Measurements from ENCODE around the gene AFG1L.
"Not testable (repeated sequence)": the region's sequence is repeated elsewhere in the genome, so short reads cannot be mapped to it uniquely, and the experiment has no call there.

Gene AFG1L

DNA sequence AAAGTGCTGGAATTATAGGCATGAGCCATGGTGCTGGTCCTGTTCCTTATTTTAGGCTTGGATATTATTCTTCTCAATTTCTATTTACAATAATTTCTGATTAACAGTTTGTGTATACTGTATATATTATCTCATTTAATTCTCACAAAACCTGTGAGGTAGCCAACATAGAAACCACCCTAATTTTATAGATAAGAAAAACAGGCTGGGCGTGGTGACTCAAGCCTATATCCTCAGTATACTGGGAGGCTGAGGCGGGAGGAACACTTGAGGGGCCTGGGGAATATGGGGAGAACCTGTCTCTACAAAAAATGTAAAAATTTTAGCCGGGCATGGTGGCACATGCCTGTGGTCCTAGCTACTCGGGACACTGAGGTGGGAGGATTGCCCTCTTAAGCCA, 3.8 kb upstream of the AFG1L start:
- H3K4me3 ChIP-seq (ENCODE audit: low read depth, low read length) = no peak overlapping the region
- TF ChIP-seq CTCF (IDR thresholded peaks at IDR 0.05; ENCODE audit: low read depth, low read length) = no peak

DNA sequence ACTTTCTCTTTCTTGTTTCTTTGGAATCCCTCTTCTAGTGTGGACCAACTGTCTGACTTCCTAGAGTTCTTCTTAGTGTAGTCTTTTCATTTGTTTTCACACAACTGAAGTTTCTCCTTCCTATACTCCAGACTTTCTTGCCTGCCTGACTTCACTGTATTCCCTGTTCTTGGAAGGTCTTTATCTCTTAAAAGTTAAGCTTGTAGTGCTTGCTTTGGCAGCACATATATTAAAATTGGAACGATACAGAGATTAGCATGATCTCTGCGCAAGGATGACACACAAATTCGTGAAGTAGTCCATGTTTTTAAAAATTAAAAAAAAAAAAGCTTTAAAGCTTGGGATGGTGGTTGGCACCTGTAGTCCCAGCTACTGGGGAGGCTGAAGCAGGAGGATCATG, 2.3 kb upstream of the AFG1L start:
- not testable (repeated sequence) for H3K4me3 ChIP-seq (ENCODE audit: low read depth, low read length)

- no peak overlapping the region; the same call in 1 of the 2 replicates for H3K4me3 ChIP-seq (ENCODE audit: low read depth, low read length)
- no peak for TF ChIP-seq CTCF (IDR thresholded peaks at IDR 0.05; ENCODE audit: low read depth, low read length)
Observed at GRCh38 chr6:108293527-108294296, 1.1 kb upstream of the AFG1L start.

- no peak for TF ChIP-seq CTCF (IDR thresholded peaks at IDR 0.05; ENCODE audit: low read depth, low read length)
- peak overlapping the region; percentile 83 for H3K4me3 ChIP-seq (ENCODE audit: low read depth, low read length)
Observed at GRCh38 chr6:108294297-108294726, 542 bp upstream of the AFG1L start.

- H3K4me3 ChIP-seq (ENCODE audit: low read depth, low read length) = peak overlapping the region; percentile 83
- no peak for TF ChIP-seq CTCF (IDR thresholded peaks at IDR 0.05; ENCODE audit: low read depth, low read length)
Observed at GRCh38 chr6:108295676-108296075, 822 bp downstream of the AFG1L start.

DNA sequence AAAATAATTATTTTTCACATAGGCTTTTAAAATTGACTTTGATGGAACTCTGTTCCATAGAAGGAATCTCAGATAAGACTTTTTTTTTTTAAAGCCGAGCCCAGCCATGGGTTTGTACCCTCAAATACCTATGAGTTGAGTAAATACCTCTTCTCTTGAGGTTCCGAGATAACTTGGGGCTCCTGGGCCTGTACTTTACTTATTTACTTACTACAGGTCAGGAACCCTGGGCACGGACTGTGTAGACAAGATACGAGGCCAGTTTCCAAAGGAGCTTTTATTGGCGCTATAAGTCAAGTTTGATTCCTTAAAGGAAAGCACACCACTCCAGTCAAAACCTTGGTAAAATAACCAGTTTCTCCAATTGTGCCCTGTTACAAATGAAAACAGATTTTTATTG, 7.5 kb downstream of the AFG1L start:
- H3K4me3 ChIP-seq (ENCODE audit: low read depth, low read length) = no peak overlapping the region
- no peak for TF ChIP-seq CTCF (IDR thresholded peaks at IDR 0.05; ENCODE audit: low read depth, low read length)

DNA sequence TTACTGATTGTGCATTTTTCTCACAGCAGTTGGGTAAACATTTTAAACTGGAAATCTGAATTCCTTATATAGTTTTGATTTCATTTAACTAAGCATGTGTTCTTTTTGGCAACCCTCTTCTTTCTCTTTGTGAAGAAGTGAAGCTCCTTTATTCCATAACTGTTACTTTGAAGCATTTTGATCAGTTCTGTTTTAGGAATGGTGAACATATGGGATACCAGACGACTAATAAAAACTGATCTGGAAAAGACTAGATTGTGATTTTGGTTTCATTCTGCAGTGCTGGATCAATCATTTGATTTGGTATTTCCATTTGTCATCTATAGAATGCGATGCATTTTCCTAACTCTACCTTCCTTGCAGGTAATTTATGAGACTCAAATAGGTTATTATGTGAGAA, 9.8 kb downstream of the AFG1L start:
- TF ChIP-seq CTCF (IDR thresholded peaks at IDR 0.05; ENCODE audit: low read depth, low read length) = no peak

DNA sequence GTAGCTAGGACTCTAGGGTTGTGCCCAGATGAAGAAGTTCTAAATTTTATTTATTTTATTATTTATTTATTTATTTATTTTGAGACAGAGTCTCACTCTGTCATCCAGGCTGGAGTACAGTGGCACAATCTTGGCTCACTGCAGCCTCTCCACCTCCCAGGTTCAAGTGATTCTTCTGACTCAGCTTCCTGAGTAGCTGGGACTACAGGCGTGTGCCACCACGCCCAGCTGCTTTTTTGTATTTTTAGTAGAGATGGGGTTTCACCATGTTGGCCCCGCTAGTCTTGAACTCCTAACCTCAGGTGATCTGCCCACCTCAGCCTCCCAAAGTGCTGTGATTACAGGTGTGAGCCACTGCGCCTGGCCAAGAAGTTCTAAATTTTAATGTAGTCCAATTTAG, 13.8 kb downstream of the AFG1L start:
- H3K4me3 ChIP-seq (ENCODE audit: low read depth, low read length) = not testable (repeated sequence)

More for the DNA sequence above, 9.8 kb downstream of the AFG1L start:
- H3K4me3 ChIP-seq (ENCODE audit: low read depth, low read length) = no peak overlapping the region

All from WI38 (cell line).